HEK293 (cell line): ENCODE measurements around the gene ANGPTL4.
A peak's percentile ranks its signal among the peaks of the same experiment; 100 is the strongest.

Experiments
- CTCF ChIA-PET: fragments of 350-600 bp; formaldehyde crosslinking; extraction: SDS; loops from one replicate; lab custom pipeline; 2021; ENCODE audit warnings: antibody characterized with exemption; lab: Yijun Ruan, JAX
- POLR2A ChIA-PET: fragments of 300-600 bp; formaldehyde crosslinking; extraction: SDS; loops from one replicate; lab custom pipeline; 2020; ENCODE audit warnings: antibody characterized with exemption, inconsistent platforms; lab: Yijun Ruan, JAX
- H3K27ac ChIP-seq: fragments of 200-500 bp; sonication (Bioruptor generic); 2 replicates; pipeline ENCODE4 v1.5.1; 2014; ENCODE audit warnings: low read depth, low read length, control low read depth, inconsistent platforms; ENCODE audit errors: extremely low read depth
- H3K36me3 ChIP-seq, 2 experiments: fragments of 200-500 bp in 1 of 2; sonication (Bioruptor generic) in 1 of 2; 1 replicate in 1 of 2; 2 replicates in 1 of 2; pipeline ENCODE4 v1.5.1; 2014 to 2017; ENCODE audit warnings: inconsistent platforms in 2 of 2, low read length in 2 of 2; ENCODE audit not compliant: control insufficient read depth in 2 of 2, insufficient read depth in 1 of 2
- H3K4me1 ChIP-seq: fragments of 200-500 bp; sonication (Bioruptor generic); 2 replicates; pipeline ENCODE4 v1.5.1; 2014; ENCODE audit warnings: mild to moderate bottlenecking, low read length, inconsistent platforms; ENCODE audit not compliant: control insufficient read depth, insufficient read depth
- H3K4me3 ChIP-seq: 2 replicates; pipeline ENCODE4 v1.5.1; 2011; ENCODE audit warnings: low read depth, mild to moderate bottlenecking, control low read depth, low read length, moderate library complexity
- H3K9me3 ChIP-seq: fragments of 200-500 bp; sonication (Bioruptor generic); 2 replicates; pipeline ENCODE4 v1.5.1; 2014; ENCODE audit warnings: low read depth, low read length, inconsistent platforms; ENCODE audit not compliant: control insufficient read depth, insufficient read depth
- HOXD13 ChIP-seq: sonication (generic); formaldehyde crosslinking; IDR thresholded peaks from 2 replicates; pipeline ENCODE4 v1.8.0; 2022; ENCODE audit warnings: missing genetic modification reagents, borderline replicate concordance
- KLF16 ChIP-seq: fragments of 450-650 bp; formaldehyde crosslinking; IDR thresholded peaks from 2 replicates; pipeline ENCODE4 v1.5.1; 2017; ENCODE audit warnings: missing biosample characterization, missing genetic modification characterization
- KLF8 ChIP-seq: fragments of 450-650 bp; formaldehyde crosslinking; IDR thresholded peaks from 2 replicates; pipeline ENCODE4 v1.5.1; 2016; ENCODE audit warnings: missing biosample characterization, missing genetic modification characterization
- KLF9 ChIP-seq: fragments of 450-650 bp; formaldehyde crosslinking; IDR thresholded peaks from 2 replicates; pipeline ENCODE4 v1.5.1; 2016; ENCODE audit warnings: missing biosample characterization, missing genetic modification characterization, low read depth
- REPIN1 ChIP-seq: fragments of 450-650 bp; formaldehyde crosslinking; IDR thresholded peaks from 2 replicates; pipeline ENCODE4 v1.5.1; 2017; ENCODE audit warnings: missing biosample characterization, missing genetic modification characterization, low read depth
- SALL2 ChIP-seq: fragments of 450-650 bp; formaldehyde crosslinking; IDR thresholded peaks from 2 replicates; pipeline ENCODE4 v1.5.0; 2017; ENCODE audit warnings: missing biosample characterization, mild to moderate bottlenecking, missing genetic modification characterization, borderline replicate concordance
- SP2 ChIP-seq: fragments of 450-650 bp; formaldehyde crosslinking; IDR thresholded peaks from 2 replicates; pipeline ENCODE4 v1.5.1; 2016; ENCODE audit warnings: missing biosample characterization, missing genetic modification characterization
- SP3 ChIP-seq: fragments of 450-650 bp; formaldehyde crosslinking; IDR thresholded peaks from 2 replicates; pipeline ENCODE4 v1.5.1; 2016; ENCODE audit warnings: missing biosample characterization, missing genetic modification characterization
- ZBTB7A ChIP-seq: fragments of 450-650 bp; formaldehyde crosslinking; IDR thresholded peaks from 2 replicates; pipeline ENCODE4 v1.5.1; 2016; ENCODE audit warnings: low read depth, missing biosample characterization, missing genetic modification characterization
- ZFP3 ChIP-seq: fragments of 450-650 bp; formaldehyde crosslinking; IDR thresholded peaks from 2 replicates; pipeline ENCODE4 v1.5.1; 2016; ENCODE audit warnings: low read depth, missing biosample characterization, missing genetic modification characterization
- ZNF114 ChIP-seq: fragments of 450-650 bp; formaldehyde crosslinking; IDR thresholded peaks from 2 replicates; pipeline ENCODE4 v1.5.0; 2017; ENCODE audit warnings: missing biosample characterization, missing genetic modification characterization
- ZNF121 ChIP-seq: fragments of 450-650 bp; formaldehyde crosslinking; IDR thresholded peaks from 2 replicates; pipeline ENCODE4 v1.5.1; 2016; ENCODE audit warnings: missing biosample characterization, missing genetic modification characterization
- ZNF132 ChIP-seq: fragments of 450-650 bp; formaldehyde crosslinking; IDR thresholded peaks from 2 replicates; pipeline ENCODE4 v1.5.1; 2017; ENCODE audit warnings: missing biosample characterization, missing genetic modification characterization, borderline replicate concordance
- ZNF311 ChIP-seq: fragments of 450-650 bp; formaldehyde crosslinking; IDR thresholded peaks from 2 replicates; pipeline ENCODE4 v1.5.1; 2017; ENCODE audit warnings: missing biosample characterization, missing genetic modification characterization, borderline replicate concordance
- ZNF366 ChIP-seq: fragments of 450-650 bp; formaldehyde crosslinking; conservative IDR thresholded peaks from 2 replicates; pipeline ENCODE4 v1.5.1; 2016; ENCODE audit warnings: missing biosample characterization, missing genetic modification characterization
- ZNF416 ChIP-seq: fragments of 450-650 bp; formaldehyde crosslinking; IDR thresholded peaks from 2 replicates; pipeline ENCODE4 v1.5.1; 2016; ENCODE audit warnings: missing biosample characterization, missing genetic modification characterization
- ZNF610 ChIP-seq: fragments of 450-650 bp; formaldehyde crosslinking; IDR thresholded peaks from 2 replicates; pipeline ENCODE4 v1.5.1; 2016; ENCODE audit warnings: missing biosample characterization, missing genetic modification characterization, borderline replicate concordance
- TF ChIP-seq, protein P1 (sequence below): fragments of 450-650 bp; formaldehyde crosslinking; IDR thresholded peaks from 2 replicates; pipeline ENCODE4 v1.5.1; 2016; ENCODE audit warnings: missing biosample characterization, missing genetic modification characterization
- TF ChIP-seq, protein P2 (sequence below): fragments of 450-650 bp; formaldehyde crosslinking; IDR thresholded peaks from 2 replicates; pipeline ENCODE4 v1.5.1; 2016; ENCODE audit warnings: missing biosample characterization, missing genetic modification characterization
- TF ChIP-seq, protein P3 (sequence below): fragments of 450-650 bp; formaldehyde crosslinking; IDR thresholded peaks from 2 replicates; pipeline ENCODE4 v1.5.1; 2016; ENCODE audit warnings: missing biosample characterization, missing genetic modification characterization
- TF ChIP-seq, protein P4 (sequence below): fragments of 450-650 bp; formaldehyde crosslinking; IDR thresholded peaks from 2 replicates; pipeline ENCODE4 v1.5.1; 2016; ENCODE audit warnings: missing biosample characterization, missing genetic modification characterization

ANGPTL4 gene

DNA sequence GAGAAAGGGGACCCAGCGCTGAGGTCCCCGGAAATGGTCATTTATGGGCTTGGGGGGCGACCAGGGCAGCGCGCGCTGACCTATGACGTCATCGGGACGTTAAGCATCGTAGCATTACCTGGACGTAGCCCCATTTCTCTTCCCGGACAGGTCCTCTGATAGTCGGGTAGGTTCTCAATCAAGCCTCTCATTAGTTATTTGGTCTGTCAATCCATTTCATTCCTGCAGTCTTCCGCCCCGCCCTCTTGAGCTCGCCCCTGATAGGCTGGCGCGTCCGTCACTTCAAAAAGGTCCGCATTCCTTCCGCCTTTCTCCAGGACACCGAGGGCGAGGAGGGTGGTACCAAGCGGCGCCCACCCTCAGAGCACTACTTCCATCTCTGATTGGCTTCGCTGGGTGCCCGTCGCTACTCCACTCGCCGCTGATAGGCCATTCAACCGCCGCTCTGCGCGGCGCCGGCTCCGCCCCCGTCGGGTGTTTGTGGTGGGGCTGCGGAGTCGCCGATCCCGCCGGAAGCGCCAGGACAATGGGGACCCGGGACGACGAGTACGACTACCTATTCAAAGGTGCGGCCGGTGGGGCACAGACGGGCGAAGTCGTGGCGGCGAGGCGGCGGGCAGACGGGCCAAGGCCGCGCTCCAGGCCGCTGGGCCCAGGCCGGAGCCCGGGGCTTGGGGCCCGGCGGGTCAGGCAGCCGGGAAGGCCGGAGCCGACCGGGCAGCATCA lies 26.1 kb downstream of the ANGPTL4 start, which contains the start of gene RAB11B (continued):
- no peak for TF ChIP-seq ZFP3 (tag by site-specific recombination)
- TF ChIP-seq ZNF416 (tag by site-specific recombination) = no peak
- no peak for TF ChIP-seq ZNF132
- TF ChIP-seq REPIN1 (tag by site-specific recombination) = no peak
- no peak; the same call in 1 of the 2 replicates for TF ChIP-seq ZBTB7A (tag by site-specific recombination)

DNA sequence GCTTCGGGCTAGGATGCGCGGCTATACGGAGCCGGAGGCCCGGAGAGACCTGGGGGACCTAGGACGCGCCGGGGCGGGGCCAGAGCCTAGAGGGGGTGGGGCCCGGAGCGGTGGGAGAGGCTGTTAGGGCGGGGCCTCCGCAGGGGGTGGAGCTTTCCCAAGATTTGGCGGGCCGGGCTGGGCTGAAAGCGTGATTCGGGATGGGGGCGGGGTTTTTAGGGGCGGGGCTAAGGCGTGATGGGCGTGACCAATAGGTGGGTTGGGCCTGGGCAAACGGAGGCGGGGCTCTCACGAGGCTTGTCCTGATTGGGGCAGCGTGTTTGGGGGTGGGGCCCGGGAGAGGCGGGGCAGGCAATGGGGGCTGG lies 26.6 kb downstream of the ANGPTL4 start:
- peaks cover 3% of the 10 kb centered on the region; the same call in 1 of the 2 replicates for H3K4me1 ChIP-seq
- ChIA-PET CTCF (interaction anchor here (0.6 to 6.5 kb wide), 2 partner anchors 37 to 128 kb away, joined by 3 to 57 read pairs; no protein-coding TSS in a partner anchor), POLR2A (interaction anchor here (0.6 to 1.9 kb wide), 21 partner anchors 10 to 1291 kb away, joined by 3 to 24 read pairs (median 5); partner anchors contain the start of genes ANGPTL4, HNRNPM, MARCHF2 and NDUFA7)
- peaks cover 0 to 3% of the 10 kb centered on the region in 2 experiments; a peak in 1 of 3 replicates for H3K36me3 ChIP-seq
- H3K4me3 ChIP-seq = peak overlapping the region; percentile 97
- H3K27ac ChIP-seq = peak overlapping the region; percentile 98
- no peaks in the 10 kb centered on the region for H3K9me3 ChIP-seq
- TF ChIP-seq SALL2 (no peak), KLF8 (tag by site-specific recombination) (peak; percentile 88), KLF9 (tag by site-specific recombination) (peak; percentile 94), HOXD13 (CRISPR knock-in tag) (no peak), SP2 (tag by site-specific recombination) (peak; percentile 90), ZNF121 (tag by site-specific recombination) (no peak), KLF16 (peak; percentile 57; the same call in 1 of the 2 replicates), ZNF114 (tag by site-specific recombination) (no peak), ZNF610 (tag by site-specific recombination) (no peak), ZNF366 (tag by site-specific recombination) (no peak), ZNF311 (no peak), SP3 (peak; percentile 76)
- TF ChIP-seq, protein P1, sequence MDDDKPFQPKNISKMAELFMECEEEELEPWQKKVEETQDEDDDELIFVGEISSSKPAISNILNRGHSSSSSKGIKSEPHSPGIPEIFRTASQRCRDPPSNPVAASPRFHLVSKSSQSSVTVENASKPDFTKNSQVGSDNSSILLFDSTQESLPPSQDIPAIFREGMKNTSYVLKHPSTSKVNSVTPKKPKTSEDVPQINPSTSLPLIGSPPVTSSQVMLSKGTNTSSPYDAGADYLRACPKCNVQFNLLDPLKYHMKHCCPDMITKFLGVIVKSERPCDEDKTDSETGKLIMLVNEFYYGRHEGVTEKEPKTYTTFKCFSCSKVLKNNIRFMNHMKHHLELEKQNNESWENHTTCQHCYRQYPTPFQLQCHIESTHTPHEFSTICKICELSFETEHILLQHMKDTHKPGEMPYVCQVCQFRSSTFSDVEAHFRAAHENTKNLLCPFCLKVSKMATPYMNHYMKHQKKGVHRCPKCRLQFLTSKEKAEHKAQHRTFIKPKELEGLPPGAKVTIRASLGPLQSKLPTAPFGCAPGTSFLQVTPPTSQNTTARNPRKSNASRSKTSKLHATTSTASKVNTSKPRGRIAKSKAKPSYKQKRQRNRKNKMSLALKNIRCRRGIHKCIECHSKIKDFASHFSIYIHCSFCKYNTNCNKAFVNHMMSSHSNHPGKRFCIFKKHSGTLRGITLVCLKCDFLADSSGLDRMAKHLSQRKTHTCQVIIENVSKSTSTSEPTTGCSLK (tag by site-specific recombination) = no peak
- TF ChIP-seq, protein P2, sequence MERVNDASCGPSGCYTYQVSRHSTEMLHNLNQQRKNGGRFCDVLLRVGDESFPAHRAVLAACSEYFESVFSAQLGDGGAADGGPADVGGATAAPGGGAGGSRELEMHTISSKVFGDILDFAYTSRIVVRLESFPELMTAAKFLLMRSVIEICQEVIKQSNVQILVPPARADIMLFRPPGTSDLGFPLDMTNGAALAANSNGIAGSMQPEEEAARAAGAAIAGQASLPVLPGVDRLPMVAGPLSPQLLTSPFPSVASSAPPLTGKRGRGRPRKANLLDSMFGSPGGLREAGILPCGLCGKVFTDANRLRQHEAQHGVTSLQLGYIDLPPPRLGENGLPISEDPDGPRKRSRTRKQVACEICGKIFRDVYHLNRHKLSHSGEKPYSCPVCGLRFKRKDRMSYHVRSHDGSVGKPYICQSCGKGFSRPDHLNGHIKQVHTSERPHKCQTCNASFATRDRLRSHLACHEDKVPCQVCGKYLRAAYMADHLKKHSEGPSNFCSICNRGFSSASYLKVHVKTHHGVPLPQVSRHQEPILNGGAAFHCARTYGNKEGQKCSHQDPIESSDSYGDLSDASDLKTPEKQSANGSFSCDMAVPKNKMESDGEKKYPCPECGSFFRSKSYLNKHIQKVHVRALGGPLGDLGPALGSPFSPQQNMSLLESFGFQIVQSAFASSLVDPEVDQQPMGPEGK (tag by site-specific recombination) = peak; percentile 28; the same call in 1 of the 2 replicates
- TF ChIP-seq, protein P3, sequence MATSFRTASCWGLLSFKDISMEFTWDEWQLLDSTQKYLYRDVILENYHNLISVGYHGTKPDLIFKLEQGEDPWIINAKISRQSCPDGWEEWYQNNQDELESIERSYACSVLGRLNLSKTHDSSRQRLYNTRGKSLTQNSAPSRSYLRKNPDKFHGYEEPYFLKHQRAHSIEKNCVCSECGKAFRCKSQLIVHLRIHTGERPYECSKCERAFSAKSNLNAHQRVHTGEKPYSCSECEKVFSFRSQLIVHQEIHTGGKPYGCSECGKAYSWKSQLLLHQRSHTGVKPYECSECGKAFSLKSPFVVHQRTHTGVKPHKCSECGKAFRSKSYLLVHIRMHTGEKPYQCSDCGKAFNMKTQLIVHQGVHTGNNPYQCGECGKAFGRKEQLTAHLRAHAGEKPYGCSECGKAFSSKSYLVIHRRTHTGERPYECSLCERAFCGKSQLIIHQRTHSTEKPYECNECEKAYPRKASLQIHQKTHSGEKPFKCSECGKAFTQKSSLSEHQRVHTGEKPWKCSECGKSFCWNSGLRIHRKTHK (tag by site-specific recombination) = no peak
- TF ChIP-seq, protein P4, sequence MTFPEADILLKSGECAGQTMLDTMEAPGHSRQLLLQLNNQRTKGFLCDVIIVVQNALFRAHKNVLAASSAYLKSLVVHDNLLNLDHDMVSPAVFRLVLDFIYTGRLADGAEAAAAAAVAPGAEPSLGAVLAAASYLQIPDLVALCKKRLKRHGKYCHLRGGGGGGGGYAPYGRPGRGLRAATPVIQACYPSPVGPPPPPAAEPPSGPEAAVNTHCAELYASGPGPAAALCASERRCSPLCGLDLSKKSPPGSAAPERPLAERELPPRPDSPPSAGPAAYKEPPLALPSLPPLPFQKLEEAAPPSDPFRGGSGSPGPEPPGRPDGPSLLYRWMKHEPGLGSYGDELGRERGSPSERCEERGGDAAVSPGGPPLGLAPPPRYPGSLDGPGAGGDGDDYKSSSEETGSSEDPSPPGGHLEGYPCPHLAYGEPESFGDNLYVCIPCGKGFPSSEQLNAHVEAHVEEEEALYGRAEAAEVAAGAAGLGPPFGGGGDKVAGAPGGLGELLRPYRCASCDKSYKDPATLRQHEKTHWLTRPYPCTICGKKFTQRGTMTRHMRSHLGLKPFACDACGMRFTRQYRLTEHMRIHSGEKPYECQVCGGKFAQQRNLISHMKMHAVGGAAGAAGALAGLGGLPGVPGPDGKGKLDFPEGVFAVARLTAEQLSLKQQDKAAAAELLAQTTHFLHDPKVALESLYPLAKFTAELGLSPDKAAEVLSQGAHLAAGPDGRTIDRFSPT (tag by site-specific recombination) = no peak
